ENCODE data around the gene EPDR1. TPM values are rescaled to one million over a fixed set of nuclear protein-coding genes. Genes with fewer than 3 reads are reported as not detected.

The EPDR1 gene
- total and polyA plus RNA-seq, 4 donors, result 4.3 to 12.7 (median 9.6) TPM

DNA sequence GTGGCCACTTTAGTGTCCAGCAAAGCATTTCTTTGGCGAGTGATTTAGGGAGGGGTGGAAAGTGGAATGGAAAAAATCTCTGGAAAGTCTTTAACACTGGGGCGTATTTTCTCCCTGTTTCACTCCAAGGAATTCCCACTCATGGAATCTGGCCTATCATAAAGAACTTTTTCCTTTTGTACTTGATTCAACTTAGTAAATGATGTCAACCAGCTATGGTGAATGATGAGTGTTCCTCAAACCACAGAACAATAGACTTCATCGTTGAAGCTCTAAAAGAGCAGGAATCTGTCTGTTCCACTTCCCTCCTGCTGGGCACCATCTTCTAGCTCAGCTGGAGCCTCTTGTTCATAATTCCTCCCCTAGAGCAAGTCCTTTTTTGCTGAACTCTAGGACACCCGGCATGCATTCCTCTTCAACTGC is 66.5 kb downstream of the EPDR1 start (continued):
- TF ChIP-seq, protein P1, sequence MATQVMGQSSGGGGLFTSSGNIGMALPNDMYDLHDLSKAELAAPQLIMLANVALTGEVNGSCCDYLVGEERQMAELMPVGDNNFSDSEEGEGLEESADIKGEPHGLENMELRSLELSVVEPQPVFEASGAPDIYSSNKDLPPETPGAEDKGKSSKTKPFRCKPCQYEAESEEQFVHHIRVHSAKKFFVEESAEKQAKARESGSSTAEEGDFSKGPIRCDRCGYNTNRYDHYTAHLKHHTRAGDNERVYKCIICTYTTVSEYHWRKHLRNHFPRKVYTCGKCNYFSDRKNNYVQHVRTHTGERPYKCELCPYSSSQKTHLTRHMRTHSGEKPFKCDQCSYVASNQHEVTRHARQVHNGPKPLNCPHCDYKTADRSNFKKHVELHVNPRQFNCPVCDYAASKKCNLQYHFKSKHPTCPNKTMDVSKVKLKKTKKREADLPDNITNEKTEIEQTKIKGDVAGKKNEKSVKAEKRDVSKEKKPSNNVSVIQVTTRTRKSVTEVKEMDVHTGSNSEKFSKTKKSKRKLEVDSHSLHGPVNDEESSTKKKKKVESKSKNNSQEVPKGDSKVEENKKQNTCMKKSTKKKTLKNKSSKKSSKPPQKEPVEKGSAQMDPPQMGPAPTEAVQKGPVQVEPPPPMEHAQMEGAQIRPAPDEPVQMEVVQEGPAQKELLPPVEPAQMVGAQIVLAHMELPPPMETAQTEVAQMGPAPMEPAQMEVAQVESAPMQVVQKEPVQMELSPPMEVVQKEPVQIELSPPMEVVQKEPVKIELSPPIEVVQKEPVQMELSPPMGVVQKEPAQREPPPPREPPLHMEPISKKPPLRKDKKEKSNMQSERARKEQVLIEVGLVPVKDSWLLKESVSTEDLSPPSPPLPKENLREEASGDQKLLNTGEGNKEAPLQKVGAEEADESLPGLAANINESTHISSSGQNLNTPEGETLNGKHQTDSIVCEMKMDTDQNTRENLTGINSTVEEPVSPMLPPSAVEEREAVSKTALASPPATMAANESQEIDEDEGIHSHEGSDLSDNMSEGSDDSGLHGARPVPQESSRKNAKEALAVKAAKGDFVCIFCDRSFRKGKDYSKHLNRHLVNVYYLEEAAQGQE (IDR thresholded peaks at IDR 0.05), result no peak
- TF ChIP-seq RAD21 (IDR thresholded peaks at IDR 0.05) (no peak), RXRA (IDR thresholded peaks at IDR 0.05) (no peak), HNF4G (IDR thresholded peaks at IDR 0.05) (no peak)
- TF ChIP-seq, protein P2, sequence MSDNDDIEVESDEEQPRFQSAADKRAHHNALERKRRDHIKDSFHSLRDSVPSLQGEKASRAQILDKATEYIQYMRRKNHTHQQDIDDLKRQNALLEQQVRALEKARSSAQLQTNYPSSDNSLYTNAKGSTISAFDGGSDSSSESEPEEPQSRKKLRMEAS (IDR thresholded peaks at IDR 0.05), result no peak

DNA sequence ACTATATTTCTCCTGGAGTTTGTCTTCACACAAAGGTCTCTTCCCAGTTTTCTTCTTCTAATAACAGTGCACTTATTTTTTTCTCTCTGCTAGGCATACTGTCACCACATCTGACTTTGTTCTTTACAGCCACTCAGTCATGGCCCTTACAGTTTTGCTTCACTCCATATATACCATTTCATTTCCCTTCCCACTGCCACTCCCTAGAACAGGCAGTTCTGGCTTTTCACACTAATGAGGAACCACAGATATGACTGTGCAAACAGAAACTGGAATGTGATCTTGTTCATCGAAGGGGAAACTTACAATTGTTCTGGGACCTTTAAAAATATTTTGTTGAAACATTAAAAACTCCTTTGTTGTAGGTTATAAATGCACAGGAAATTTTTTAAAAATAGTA is 67.3 kb downstream of the EPDR1 start:
- no peak overlapping the region for H3K9ac ChIP-seq (ENCODE audit: low read depth in 1 of 2, low read length in 2 of 2)
- no peaks in the 10 kb centered on the region for H3K9me3 ChIP-seq (ENCODE audit: control insufficient read depth in 4 of 4, low read length in 3 of 4)
- no peaks in the 10 kb centered on the region for H3K4me1 ChIP-seq (ENCODE audit: control insufficient read depth in 4 of 4, insufficient read depth in 4 of 4, low read length in 3 of 4)
- H3K27me3 ChIP-seq (ENCODE audit: control insufficient read depth in 4 of 4, insufficient read depth in 4 of 4, low read length in 3 of 4), result no peaks in the 10 kb centered on the region
- no peak for DNase-seq (ENCODE audit: low spot score)
- no peak for TF ChIP-seq TAF1 (conservative IDR thresholded peaks at IDR 0.05)
- no peak for TF ChIP-seq RXRA (IDR thresholded peaks at IDR 0.05)
- TF ChIP-seq, protein P3, sequence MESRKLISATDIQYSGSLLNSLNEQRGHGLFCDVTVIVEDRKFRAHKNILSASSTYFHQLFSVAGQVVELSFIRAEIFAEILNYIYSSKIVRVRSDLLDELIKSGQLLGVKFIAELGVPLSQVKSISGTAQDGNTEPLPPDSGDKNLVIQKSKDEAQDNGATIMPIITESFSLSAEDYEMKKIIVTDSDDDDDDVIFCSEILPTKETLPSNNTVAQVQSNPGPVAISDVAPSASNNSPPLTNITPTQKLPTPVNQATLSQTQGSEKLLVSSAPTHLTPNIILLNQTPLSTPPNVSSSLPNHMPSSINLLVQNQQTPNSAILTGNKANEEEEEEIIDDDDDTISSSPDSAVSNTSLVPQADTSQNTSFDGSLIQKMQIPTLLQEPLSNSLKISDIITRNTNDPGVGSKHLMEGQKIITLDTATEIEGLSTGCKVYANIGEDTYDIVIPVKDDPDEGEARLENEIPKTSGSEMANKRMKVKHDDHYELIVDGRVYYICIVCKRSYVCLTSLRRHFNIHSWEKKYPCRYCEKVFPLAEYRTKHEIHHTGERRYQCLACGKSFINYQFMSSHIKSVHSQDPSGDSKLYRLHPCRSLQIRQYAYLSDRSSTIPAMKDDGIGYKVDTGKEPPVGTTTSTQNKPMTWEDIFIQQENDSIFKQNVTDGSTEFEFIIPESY (IDR thresholded peaks at IDR 0.05), result no peak
- no peak for TF ChIP-seq SP1 (IDR thresholded peaks at IDR 0.05)
- no peak for TF ChIP-seq EGR1 (IDR thresholded peaks at IDR 0.05; ENCODE audit: low read depth in 2 of 2)
- TF ChIP-seq HNF4A (conservative IDR thresholded peaks at IDR 0.05), result no peak
- TF ChIP-seq, protein P4, sequence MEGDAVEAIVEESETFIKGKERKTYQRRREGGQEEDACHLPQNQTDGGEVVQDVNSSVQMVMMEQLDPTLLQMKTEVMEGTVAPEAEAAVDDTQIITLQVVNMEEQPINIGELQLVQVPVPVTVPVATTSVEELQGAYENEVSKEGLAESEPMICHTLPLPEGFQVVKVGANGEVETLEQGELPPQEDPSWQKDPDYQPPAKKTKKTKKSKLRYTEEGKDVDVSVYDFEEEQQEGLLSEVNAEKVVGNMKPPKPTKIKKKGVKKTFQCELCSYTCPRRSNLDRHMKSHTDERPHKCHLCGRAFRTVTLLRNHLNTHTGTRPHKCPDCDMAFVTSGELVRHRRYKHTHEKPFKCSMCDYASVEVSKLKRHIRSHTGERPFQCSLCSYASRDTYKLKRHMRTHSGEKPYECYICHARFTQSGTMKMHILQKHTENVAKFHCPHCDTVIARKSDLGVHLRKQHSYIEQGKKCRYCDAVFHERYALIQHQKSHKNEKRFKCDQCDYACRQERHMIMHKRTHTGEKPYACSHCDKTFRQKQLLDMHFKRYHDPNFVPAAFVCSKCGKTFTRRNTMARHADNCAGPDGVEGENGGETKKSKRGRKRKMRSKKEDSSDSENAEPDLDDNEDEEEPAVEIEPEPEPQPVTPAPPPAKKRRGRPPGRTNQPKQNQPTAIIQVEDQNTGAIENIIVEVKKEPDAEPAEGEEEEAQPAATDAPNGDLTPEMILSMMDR (IDR thresholded peaks at IDR 0.05; ENCODE audit: low read depth, low read length, missing input control), result no peak
- TF ChIP-seq RAD21 (IDR thresholded peaks at IDR 0.05), result no peak
- TF ChIP-seq, protein P2 (IDR thresholded peaks at IDR 0.05), result no peak
- no peak for TF ChIP-seq FOXA1 (IDR thresholded peaks at IDR 0.05)
- TF ChIP-seq JUND (IDR thresholded peaks at IDR 0.05), result no peak
- no peak for TF ChIP-seq HNF4G (IDR thresholded peaks at IDR 0.05)
- TF ChIP-seq GABPA (IDR thresholded peaks at IDR 0.05 in 1 of 2, conservative IDR thresholded peaks at IDR 0.05 in 1 of 2), result no peak
- TF ChIP-seq NR2F2 (IDR thresholded peaks at IDR 0.05), result no peak
- no peak for TF ChIP-seq YY1 (IDR thresholded peaks at IDR 0.05)
- no peak overlapping the region for H3K27ac ChIP-seq (ENCODE audit: low read depth in 1 of 2, low read length in 2 of 2)
- H3K4me3 ChIP-seq (ENCODE audit: low read depth in 1 of 3, low read length in 3 of 3), result no peak overlapping the region
- H3K36me3 ChIP-seq (ENCODE audit: control insufficient read depth in 4 of 4, insufficient read depth in 3 of 4, low read depth in 1 of 4, low read length in 3 of 4), result no peaks in the 10 kb centered on the region
- 59% methylated on average over 1 of the region's 1 CpG for WGBS
